MCF 10A (cell line): ENCODE results near the gene RGS7. TPM values are rescaled to one million over a fixed set of nuclear protein-coding genes. Genes with fewer than 3 reads are reported as not detected.
"Not testable (repeated sequence)": the region's sequence is repeated elsewhere in the genome, so short reads cannot be mapped to it uniquely, and the experiment has no call there.

Source experiments
- BruUV-seq: library from RNA; stranded (reverse); fragments of 400-500 nt; replicated peaks from 2 replicates; lab custom pipeline; 2021; lab: Mats Ljungman, UMichigan
- CTCF ChIA-PET: fragments of 300-600 bp; sonication (Branson Sonifier 250); formaldehyde crosslinking; extraction: SDS; loops from one replicate; lab custom pipeline; 2021; ENCODE audit warnings: antibody characterized with exemption, inconsistent platforms; lab: Yijun Ruan, JAX
- POLR2A ChIA-PET: fragments of 300-600, 350-650 bp; sonication (Branson Sonifier 250); formaldehyde crosslinking; extraction: SDS; loops from one replicate; lab custom pipeline; 2020; ENCODE audit warnings: antibody characterized with exemption, inconsistent platforms; lab: Yijun Ruan, JAX
- DNase-seq: peaks from one replicate; pipeline ENCODE4 v3.0.0-alpha.2; 2018; ENCODE audit not compliant: unreplicated experiment
- H3K27ac Mint-ChIP-seq: one replicate; pipeline ENCODE4 v1.8.0; 2022; ENCODE audit warnings: mild to moderate bottlenecking, low read depth, mixed read lengths; ENCODE audit not compliant: unreplicated experiment
- H3K27me3 Mint-ChIP-seq: one replicate; pipeline ENCODE4 v1.8.0; 2022; ENCODE audit warnings: mixed read lengths; ENCODE audit not compliant: insufficient read depth, unreplicated experiment
- H3K36me3 Mint-ChIP-seq: one replicate; pipeline ENCODE4 v1.8.0; 2022; ENCODE audit warnings: mild to moderate bottlenecking, moderate library complexity, mixed read lengths; ENCODE audit not compliant: insufficient read depth, unreplicated experiment
- H3K4me1 Mint-ChIP-seq: one replicate; pipeline ENCODE4 v1.8.0; 2022; ENCODE audit warnings: mixed read lengths; ENCODE audit not compliant: insufficient read depth, unreplicated experiment
- H3K4me3 Mint-ChIP-seq: one replicate; pipeline ENCODE4 v1.8.0; 2022; ENCODE audit warnings: mild to moderate bottlenecking, moderate library complexity, mixed read lengths; ENCODE audit not compliant: unreplicated experiment
- H3K9me3 Mint-ChIP-seq: one replicate; pipeline ENCODE4 v1.8.0; 2022; ENCODE audit warnings: mixed read lengths; ENCODE audit not compliant: unreplicated experiment
- CTCF ChIP-seq: fragments of 200-600 bp; IDR thresholded peaks from one replicate; pipeline ENCODE4 v1.8.0; 2022; ENCODE audit warnings: antibody characterized with exemption, mild to moderate bottlenecking; ENCODE audit not compliant: unreplicated experiment
- intact Hi-C: fragments of 100-400 bp; cut with micrococcal nuclease; formaldehyde crosslinking; loops from 2 replicates; pipeline ENCODE4 v1.14.1; 2022
- total RNA-seq: library from RNA; stranded (reverse); gene quantifications from 2 replicates; pipeline ENCODE4 v1.2.3, GENCODE V29; 2022

RGS7 gene
- total RNA-seq, 1 experiment from 2014 or later, result 0.42 TPM

GRCh38 chr1:241299347-241299746, 57.7 kb downstream of the RGS7 start:
- CTCF ChIA-PET, result no interaction called here
- intact Hi-C loops, result no loop called here
- H3K36me3 Mint-ChIP-seq, result no peaks in the 10 kb centered on the region
- no peak for TF ChIP-seq CTCF
- no peak overlapping the region for H3K4me3 Mint-ChIP-seq
- H3K27ac Mint-ChIP-seq, result no peak overlapping the region
- POLR2A ChIA-PET, result no interaction called here
- no peak for DNase-seq
- H3K9me3 Mint-ChIP-seq, result peaks cover 19% of the 10 kb centered on the region
- no peaks in the 10 kb centered on the region for H3K4me1 Mint-ChIP-seq
- no peaks in the 10 kb centered on the region for H3K27me3 Mint-ChIP-seq
- no TSS peak for BruUV-seq

DNA sequence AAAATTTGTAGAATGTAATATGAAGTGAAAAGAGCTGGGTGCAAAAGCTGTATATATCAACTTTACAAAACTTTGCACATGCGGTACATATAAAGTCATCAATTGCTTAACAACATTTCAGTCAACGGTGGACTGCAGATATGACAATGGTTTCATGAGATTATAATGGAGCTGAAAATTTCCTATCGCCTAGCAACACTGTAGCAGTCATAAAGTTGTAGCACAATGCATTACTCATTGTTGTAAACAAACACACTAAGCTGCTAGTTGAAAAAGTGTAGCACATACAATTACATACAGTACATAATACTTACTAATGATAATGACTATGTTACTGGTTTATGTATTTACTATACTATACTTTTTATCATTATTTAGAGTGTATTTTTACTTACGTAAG, 64.0 kb downstream of the RGS7 start:
- DNase-seq, result no peak
- H3K27me3 Mint-ChIP-seq, result no peaks in the 10 kb centered on the region
- CTCF ChIA-PET, result interaction anchor here (0.6 to 1.1 kb wide), 4 partner anchors 14 to 251 kb away, joined by 3 read pairs; no protein-coding TSS in a partner anchor
- H3K27ac Mint-ChIP-seq, result no peak overlapping the region
- no peaks in the 10 kb centered on the region for H3K9me3 Mint-ChIP-seq
- POLR2A ChIA-PET, result interaction anchor here (0.6 kb wide), 1 partner anchor 183 kb away, joined by 3 read pairs; no protein-coding TSS in a partner anchor
- H3K36me3 Mint-ChIP-seq, result no peaks in the 10 kb centered on the region
- TF ChIP-seq CTCF, result no peak
- no TSS peak for BruUV-seq
- no peak overlapping the region for H3K4me3 Mint-ChIP-seq
- H3K4me1 Mint-ChIP-seq, result no peaks in the 10 kb centered on the region
- intact Hi-C loops, result no loop called here

DNA sequence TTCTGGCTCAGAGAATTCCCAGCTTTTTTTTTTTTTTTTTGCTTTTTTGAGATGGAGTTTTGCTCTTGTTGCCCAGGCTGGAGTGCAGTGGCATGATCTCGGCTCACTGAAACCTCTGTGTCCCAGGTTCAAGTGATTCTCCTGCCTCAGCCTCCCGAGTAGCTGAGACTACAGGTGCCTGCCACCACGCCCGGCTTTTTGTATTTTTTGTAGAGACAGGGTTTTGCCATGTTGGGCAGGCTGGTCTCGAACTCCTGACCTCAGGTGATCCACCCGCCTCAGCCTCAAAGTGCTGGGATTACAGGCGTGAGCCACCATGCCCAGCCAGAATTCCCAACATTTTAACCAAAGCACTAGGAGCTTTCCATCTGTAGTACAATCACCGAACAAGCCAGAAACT, 65.5 kb downstream of the RGS7 start:
- ChIA-PET POLR2A (interaction anchor here (1.2 to 1.3 kb wide), 2 partner anchors 32 kb away, joined by 3 read pairs; no protein-coding TSS in a partner anchor), CTCF (interaction anchor here (0.6 kb wide), 2 partner anchors 11 to 514 kb away, joined by 3 read pairs; no protein-coding TSS in a partner anchor)
- H3K4me3 Mint-ChIP-seq, H3K9me3 Mint-ChIP-seq, DNase-seq, H3K27me3 Mint-ChIP-seq, intact Hi-C loops, H3K27ac Mint-ChIP-seq, BruUV-seq, H3K4me1 Mint-ChIP-seq, H3K36me3 Mint-ChIP-seq: not testable (repeated sequence)

DNA sequence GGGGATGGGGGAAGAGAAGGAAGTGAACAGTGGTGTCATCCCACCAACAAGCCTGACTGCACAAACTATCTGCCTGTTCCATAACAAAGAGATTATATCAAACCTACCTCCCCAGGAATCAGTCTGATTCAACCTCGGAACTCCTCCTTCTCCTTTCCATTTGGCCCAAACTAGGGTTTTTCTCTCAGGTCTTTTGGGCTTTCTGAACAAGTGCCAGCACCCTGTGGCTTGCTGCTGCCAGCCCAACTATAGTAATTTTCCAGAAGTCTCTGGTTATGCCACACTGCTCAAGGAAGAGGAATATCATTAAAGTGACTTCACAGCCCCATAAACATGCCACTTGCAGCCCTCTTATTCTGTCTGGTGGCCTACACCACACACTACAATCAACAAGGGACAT, 70.5 kb downstream of the RGS7 start:
- H3K4me3 Mint-ChIP-seq, result no peak overlapping the region
- ChIA-PET POLR2A (no interaction called here), CTCF (no interaction called here)
- H3K9me3 Mint-ChIP-seq, result peaks cover 44% of the 10 kb centered on the region
- no peak overlapping the region for H3K27ac Mint-ChIP-seq
- DNase-seq, result no peak
- H3K36me3 Mint-ChIP-seq, result no peaks in the 10 kb centered on the region
- no peaks in the 10 kb centered on the region for H3K4me1 Mint-ChIP-seq
- H3K27me3 Mint-ChIP-seq, result no peaks in the 10 kb centered on the region
- TF ChIP-seq CTCF, result no peak
- BruUV-seq, result no TSS peak
- intact Hi-C loops, result no loop called here
